BLaER1 treated with 17β-estradiol and CSF1 and Interleukin-3, amounts not matched to agents 10 nM and 100 nM (cell line): ENCODE measurements around the gene SLC2A1.
A peak's percentile ranks its signal among the peaks of the same experiment; 100 is the strongest.

Source experiments
- H3K27ac ChIP-seq, 11 experiments: shearing (Covaris generic); formaldehyde crosslinking; 2 replicates each; pipeline ENCODE4 v1.8.1; 2022
- H3K27me3 ChIP-seq, 11 experiments: shearing (Covaris generic); formaldehyde crosslinking; 2 replicates each; pipeline ENCODE4 v1.8.1; 2022
- H3K36me3 ChIP-seq, 11 experiments: shearing (Covaris generic); formaldehyde crosslinking; 2 replicates each; pipeline ENCODE4 v1.8.1; 2022
- H3K4me1 ChIP-seq, 10 experiments: shearing (Covaris generic); formaldehyde crosslinking; 2 replicates each; pipeline ENCODE4 v1.8.1; 2022
- H3K4me2 ChIP-seq, 11 experiments: shearing (Covaris generic); formaldehyde crosslinking; 2 replicates each; pipeline ENCODE4 v1.8.1; 2022
- H3K4me3 ChIP-seq, 10 experiments: shearing (Covaris generic); formaldehyde crosslinking; 2 replicates each; pipeline ENCODE4 v1.8.1; 2022
- H3K9ac ChIP-seq, 11 experiments: shearing (Covaris generic); formaldehyde crosslinking; 2 replicates each; pipeline ENCODE4 v1.8.1; 2022
- H3K9me3 ChIP-seq, 11 experiments: shearing (Covaris generic); formaldehyde crosslinking; replicated peaks in 1 of 11; 2 replicates each; pipeline ENCODE4 v1.8.1; 2022
- H4K20me1 ChIP-seq, 11 experiments: shearing (Covaris generic); formaldehyde crosslinking; 2 replicates each; pipeline ENCODE4 v1.8.1; 2022
- Cebpa-rat ChIP-seq, 11 experiments: shearing (Covaris generic); IDR thresholded peaks; 2 replicates each; pipeline ENCODE4 v1.8.1; 2022

SLC2A1 gene

DNA sequence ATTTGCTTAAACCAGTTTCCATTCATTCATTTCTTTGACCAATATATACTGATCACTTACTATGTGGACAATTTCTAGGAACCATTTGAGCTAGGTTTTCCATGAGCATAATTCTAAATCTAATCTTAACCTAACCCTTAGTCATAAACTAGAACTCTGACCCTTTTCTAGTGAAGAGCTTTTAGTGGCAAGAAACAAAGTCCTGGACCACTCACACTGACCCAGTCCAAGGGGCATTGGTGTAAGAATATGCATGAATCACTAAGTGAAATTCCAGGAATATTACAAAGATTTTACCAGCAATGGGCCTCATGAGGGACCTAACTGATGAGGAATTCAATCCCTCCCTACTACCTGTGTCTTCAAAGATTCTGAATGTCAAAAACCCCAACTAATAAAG, 40.6 kb upstream of the SLC2A1 start:
- H3K27ac ChIP-seq: no peak overlapping the region
- no peak for TF ChIP-seq Cebpa-rat (IDR thresholded peaks at IDR 0.05)
- H3K9me3 ChIP-seq: no peaks in the 10 kb centered on the region
- H3K9ac ChIP-seq: no peak overlapping the region
- no peaks in the 10 kb centered on the region for H3K27me3 ChIP-seq
- no peaks in the 10 kb centered on the region for H4K20me1 ChIP-seq
- H3K4me1 ChIP-seq: peaks cover 0 to 6% (median under 1%) of the 10 kb centered on the region in 10 experiments; a peak in 10 of 20 replicates
- no peak overlapping the region for H3K4me2 ChIP-seq
- H3K4me3 ChIP-seq: no peak overlapping the region
- no peaks in the 10 kb centered on the region for H3K36me3 ChIP-seq

- no peak overlapping the region for H3K4me3 ChIP-seq
- no peaks in the 10 kb centered on the region for H3K9me3 ChIP-seq
- TF ChIP-seq Cebpa-rat (IDR thresholded peaks at IDR 0.05): no peak
Observed at GRCh38 chr1:42998386-42998785, 39.7 kb upstream of the SLC2A1 start.

GRCh38 chr1:42996384-42996970, 37.8 kb upstream of the SLC2A1 start:
- Histone ChIP-seq H3K9me3 (no peaks in the 10 kb centered on the region), H4K20me1 (no peaks in the 10 kb centered on the region), H3K36me3 (no peaks in the 10 kb centered on the region), H3K4me1 (peaks cover 13 to 26% (median 19%) of the 10 kb centered on the region in 10 experiments), H3K4me2 (no peak overlapping the region), H3K27me3 (no peaks in the 10 kb centered on the region), H3K4me3 (no peak overlapping the region), H3K9ac (no peak overlapping the region), H3K27ac (no peak overlapping the region)
- TF ChIP-seq Cebpa-rat (IDR thresholded peaks at IDR 0.05): no peak

More at GRCh38 chr1:42998386-42998785, 39.7 kb upstream of the SLC2A1 start:
- Histone ChIP-seq H3K27ac (no peak overlapping the region), H3K36me3 (no peaks in the 10 kb centered on the region), H3K4me1 (peaks cover 9 to 16% (median 10%) of the 10 kb centered on the region in 10 experiments), H3K9ac (no peak overlapping the region), H3K4me2 (no peak overlapping the region), H3K27me3 (no peaks in the 10 kb centered on the region), H4K20me1 (no peaks in the 10 kb centered on the region)

- Histone ChIP-seq H3K27ac (peak overlapping the region in 9 of 11 experiments; percentile 6 to 49 (median 28); a peak in 9 of 22 replicates), H3K9ac (peak overlapping the region in 3 of 11 experiments; percentile 37 to 43 (median 42); a peak in 4 of 22 replicates), H3K4me2 (peak overlapping the region; percentile 62 to 90 (median 79)), H3K27me3 (no peaks in the 10 kb centered on the region), H4K20me1 (no peaks in the 10 kb centered on the region), H3K36me3 (no peaks in the 10 kb centered on the region), H3K9me3 (peaks cover 0 to 12% (median 0%) of the 10 kb centered on the region in 11 experiments; a peak in 2 of 22 replicates), H3K4me3 (no peak overlapping the region), H3K4me1 (peaks cover 13 to 26% (median 19%) of the 10 kb centered on the region in 10 experiments)
- TF ChIP-seq Cebpa-rat (IDR thresholded peaks at IDR 0.05): no peak
Observed at GRCh38 chr1:42993502-42994136, 35.0 kb upstream of the SLC2A1 start.

DNA sequence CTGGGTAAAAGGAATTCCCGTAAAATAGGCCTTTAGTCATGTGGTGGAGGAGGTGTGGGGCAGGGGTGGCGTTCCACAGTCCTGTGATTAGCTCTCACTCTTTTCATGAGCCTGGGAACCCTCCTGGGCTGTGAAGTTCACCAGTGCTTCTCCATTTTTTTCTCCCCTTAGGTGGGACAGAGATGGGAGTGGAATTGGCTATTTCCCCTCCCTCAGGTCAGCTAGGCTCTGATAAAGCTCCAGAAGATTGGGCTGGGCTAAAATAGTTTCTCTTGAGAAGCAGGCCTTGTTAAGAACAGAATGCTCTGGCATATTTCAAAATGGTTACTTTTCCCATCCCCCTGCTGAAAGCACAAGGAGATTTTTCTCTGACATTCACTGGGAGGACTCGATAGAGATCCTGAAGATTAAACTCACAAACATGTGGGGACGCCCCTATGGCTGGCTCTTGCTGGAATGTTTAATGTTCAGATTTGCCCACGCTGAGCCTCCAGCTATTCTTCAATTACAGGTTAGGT, 33.4 kb upstream of the SLC2A1 start:
- Histone ChIP-seq H3K27ac (no peak overlapping the region), H3K9ac (no peak overlapping the region), H3K27me3 (no peaks in the 10 kb centered on the region), H3K4me1 (peaks cover 13 to 26% (median 19%) of the 10 kb centered on the region in 10 experiments), H3K9me3 (peaks cover 0 to 12% (median 0%) of the 10 kb centered on the region in 11 experiments; a peak in 2 of 22 replicates), H3K4me3 (no peak overlapping the region), H3K4me2 (no peak overlapping the region), H4K20me1 (no peaks in the 10 kb centered on the region), H3K36me3 (no peaks in the 10 kb centered on the region)
- no peak for TF ChIP-seq Cebpa-rat (IDR thresholded peaks at IDR 0.05)

DNA sequence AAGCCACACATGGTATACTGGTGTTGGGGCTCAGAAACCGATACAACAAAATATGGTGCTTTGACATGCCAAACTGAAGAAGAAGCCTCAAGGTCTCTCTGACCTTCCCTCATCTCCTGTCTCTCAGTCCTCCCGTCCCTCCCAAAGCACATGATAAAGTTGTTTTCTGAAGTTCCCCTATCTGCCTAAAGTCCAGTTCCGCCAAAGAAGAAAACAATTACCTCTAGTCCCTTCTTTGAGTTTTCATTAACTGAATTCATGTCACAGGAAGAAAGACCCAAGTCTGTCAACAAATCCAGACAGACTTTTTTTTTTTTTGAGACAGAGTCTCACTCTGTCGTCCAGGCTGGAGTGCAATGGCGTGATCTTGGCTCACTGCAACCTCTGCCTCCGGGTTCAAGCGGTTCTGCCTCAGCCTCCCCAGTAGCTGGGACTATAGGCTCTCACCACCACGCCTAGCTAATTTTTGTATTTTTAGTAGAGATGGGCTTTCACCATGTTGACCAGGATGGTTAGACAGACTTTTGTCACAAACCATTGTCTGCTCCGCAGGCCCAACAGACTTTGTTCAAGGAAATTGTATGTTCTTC, 32.2 kb upstream of the SLC2A1 start:
- Histone ChIP-seq H3K4me3 (no peak overlapping the region), H3K36me3 (no peaks in the 10 kb centered on the region), H3K27ac (no peak overlapping the region), H3K9me3 (peaks cover 0 to 12% (median 0%) of the 10 kb centered on the region in 11 experiments; a peak in 2 of 22 replicates), H3K4me2 (no peak overlapping the region), H3K27me3 (no peaks in the 10 kb centered on the region), H4K20me1 (no peaks in the 10 kb centered on the region), H3K9ac (no peak overlapping the region), H3K4me1 (peaks cover 13 to 26% (median 19%) of the 10 kb centered on the region in 10 experiments)
- no peak for TF ChIP-seq Cebpa-rat (IDR thresholded peaks at IDR 0.05)

DNA sequence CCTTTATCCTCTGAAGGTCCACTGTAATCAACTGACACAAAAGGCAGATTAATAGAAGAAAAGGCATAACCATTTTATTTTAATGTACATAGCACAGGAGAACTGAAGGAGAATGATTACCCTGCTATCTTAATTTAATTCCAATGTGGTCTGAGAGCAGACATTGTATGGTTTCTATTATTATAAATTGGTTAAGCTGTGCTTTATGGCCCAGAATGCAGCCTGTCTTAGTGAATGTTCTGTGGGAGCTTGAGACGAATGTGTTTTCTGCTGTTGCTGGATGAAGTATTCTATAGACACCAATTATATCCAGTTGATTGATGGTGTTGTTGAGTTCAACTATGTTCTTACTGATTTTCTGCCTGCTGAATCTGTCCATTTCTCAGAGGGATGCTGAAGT, 25.0 kb upstream of the SLC2A1 start:
- no peak overlapping the region for H3K9ac ChIP-seq
- H3K9me3 ChIP-seq: no peaks in the 10 kb centered on the region
- H3K36me3 ChIP-seq: no peaks in the 10 kb centered on the region
- no peak for TF ChIP-seq Cebpa-rat (IDR thresholded peaks at IDR 0.05)
- no peaks in the 10 kb centered on the region for H3K27me3 ChIP-seq
- H4K20me1 ChIP-seq: no peaks in the 10 kb centered on the region
- H3K4me2 ChIP-seq: no peak overlapping the region
- no peak overlapping the region for H3K27ac ChIP-seq
- no peak overlapping the region for H3K4me3 ChIP-seq
- peaks cover 13 to 36% (median 23%) of the 10 kb centered on the region in 10 experiments for H3K4me1 ChIP-seq

GRCh38 chr1:42983253-42983652, 24.6 kb upstream of the SLC2A1 start:
- no peaks in the 10 kb centered on the region for H4K20me1 ChIP-seq
- no peaks in the 10 kb centered on the region for H3K9me3 ChIP-seq
- no peak overlapping the region for H3K4me3 ChIP-seq
- TF ChIP-seq Cebpa-rat (IDR thresholded peaks at IDR 0.05): no peak
- no peak overlapping the region for H3K27ac ChIP-seq
- H3K27me3 ChIP-seq: no peaks in the 10 kb centered on the region
- no peaks in the 10 kb centered on the region for H3K36me3 ChIP-seq
- H3K4me2 ChIP-seq: no peak overlapping the region
- H3K9ac ChIP-seq: no peak overlapping the region
- peaks cover 13 to 36% (median 23%) of the 10 kb centered on the region in 10 experiments for H3K4me1 ChIP-seq

DNA sequence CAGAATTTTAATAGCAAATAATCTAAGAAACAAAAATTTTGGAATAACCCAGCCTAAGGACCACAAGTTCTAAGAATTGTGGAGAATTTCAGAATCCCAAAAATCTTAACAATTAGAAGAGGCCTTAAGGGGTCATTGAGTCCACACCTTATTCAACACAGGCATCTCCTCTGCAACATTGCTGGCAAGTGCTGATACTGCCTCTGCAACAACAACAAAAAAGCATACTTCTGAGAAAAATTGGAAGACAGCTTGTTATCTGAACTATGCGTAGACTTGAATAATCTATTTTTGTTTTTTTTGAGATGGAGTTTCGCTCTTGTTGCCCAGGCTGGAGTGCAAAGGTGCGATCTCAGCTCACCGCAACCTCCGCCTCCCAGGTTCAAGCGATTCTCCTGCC, 24.0 kb upstream of the SLC2A1 start:
- TF ChIP-seq Cebpa-rat (IDR thresholded peaks at IDR 0.05): no peak
- no peaks in the 10 kb centered on the region for H4K20me1 ChIP-seq
- H3K4me3 ChIP-seq: no peak overlapping the region
- H3K9ac ChIP-seq: no peak overlapping the region
- H3K9me3 ChIP-seq: no peaks in the 10 kb centered on the region
- peaks cover 13 to 36% (median 23%) of the 10 kb centered on the region in 10 experiments for H3K4me1 ChIP-seq
- no peaks in the 10 kb centered on the region for H3K27me3 ChIP-seq
- H3K27ac ChIP-seq: no peak overlapping the region
- H3K36me3 ChIP-seq: no peaks in the 10 kb centered on the region
- H3K4me2 ChIP-seq: no peak overlapping the region
